Osteocyte (in vitro differentiated cells): ENCODE results near the gene FAM171A1. TPM values are rescaled to one million over a fixed set of nuclear protein-coding genes. Genes with fewer than 3 reads are reported as not detected.

ENCODE experiments used
- DNase-seq: peaks from one replicate; pipeline ENCODE4 v3.0.0; 2021; ENCODE audit warnings: mixed read lengths; ENCODE audit not compliant: unreplicated experiment; ENCODE audit errors: extremely low spot score
- H3K27ac Mint-ChIP-seq: one replicate; pipeline ENCODE4 v1.8.0; 2021; ENCODE audit warnings: mild to moderate bottlenecking, mixed read lengths; ENCODE audit not compliant: unreplicated experiment
- H3K27me3 Mint-ChIP-seq: one replicate; pipeline ENCODE4 v1.8.0; 2021; ENCODE audit warnings: mixed read lengths; ENCODE audit not compliant: unreplicated experiment
- H3K36me3 Mint-ChIP-seq: one replicate; pipeline ENCODE4 v1.8.0; 2021; ENCODE audit warnings: mixed read lengths; ENCODE audit not compliant: unreplicated experiment
- H3K4me1 Mint-ChIP-seq: one replicate; pipeline ENCODE4 v1.8.0; 2021; ENCODE audit warnings: mixed read lengths; ENCODE audit not compliant: unreplicated experiment
- H3K4me3 Mint-ChIP-seq: one replicate; pipeline ENCODE4 v1.8.0; 2021; ENCODE audit warnings: mild to moderate bottlenecking, moderate library complexity, mixed read lengths; ENCODE audit not compliant: unreplicated experiment
- H3K9me3 Mint-ChIP-seq: one replicate; pipeline ENCODE4 v1.8.0; 2021; ENCODE audit warnings: mixed read lengths; ENCODE audit not compliant: unreplicated experiment
- CTCF ChIP-seq: fragments of 200-600 bp; sonication (generic); IDR thresholded peaks from 2 replicates; pipeline ENCODE4 v1.5.0; 2021; ENCODE audit warnings: antibody characterized with exemption, mild to moderate bottlenecking, moderate library complexity
- total RNA-seq: library from RNA; stranded (reverse); gene quantifications from 2 replicates; pipeline ENCODE4 v1.2.1, GENCODE V29; 2021

Gene FAM171A1
- total RNA-seq, 1 donor from 2014 or later, result 30.4 TPM

DNA sequence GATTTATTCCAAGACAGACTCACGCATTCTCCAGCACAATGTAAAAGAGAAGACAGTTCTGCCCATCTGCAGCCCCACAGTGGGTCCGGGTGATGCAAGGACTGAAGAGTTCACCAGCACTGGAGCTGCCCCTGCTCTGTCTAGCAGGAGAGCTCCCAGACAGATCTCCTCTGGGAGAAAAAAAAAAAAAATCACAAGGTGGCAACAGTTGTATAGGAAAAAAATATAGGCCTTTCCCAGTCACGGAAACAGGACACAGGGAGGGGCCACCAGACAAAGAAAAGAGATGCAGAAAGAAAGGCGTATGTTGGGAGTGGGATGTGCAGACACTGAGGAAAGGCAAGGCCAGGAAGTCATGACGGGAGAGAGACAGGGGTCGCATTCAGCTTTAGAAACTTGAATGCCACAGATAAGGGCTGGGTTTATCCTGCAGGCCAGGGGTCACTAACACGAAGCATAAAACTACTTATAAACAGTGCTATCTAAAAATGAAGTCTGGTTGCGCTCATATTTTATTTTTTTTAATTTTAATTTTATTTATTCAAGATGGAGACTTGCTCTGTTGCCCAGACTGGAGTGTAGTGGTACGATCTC, 54.1 kb downstream of the FAM171A1 start:
- H3K4me1 Mint-ChIP-seq, result peaks cover 48% of the 10 kb centered on the region
- H3K27me3 Mint-ChIP-seq, result no peaks in the 10 kb centered on the region
- H3K36me3 Mint-ChIP-seq, result no peaks in the 10 kb centered on the region
- no peak for TF ChIP-seq CTCF
- peaks cover 4% of the 10 kb centered on the region for H3K9me3 Mint-ChIP-seq
- no peak for DNase-seq
- no peak overlapping the region for H3K4me3 Mint-ChIP-seq
- H3K27ac Mint-ChIP-seq, result no peak overlapping the region

DNA sequence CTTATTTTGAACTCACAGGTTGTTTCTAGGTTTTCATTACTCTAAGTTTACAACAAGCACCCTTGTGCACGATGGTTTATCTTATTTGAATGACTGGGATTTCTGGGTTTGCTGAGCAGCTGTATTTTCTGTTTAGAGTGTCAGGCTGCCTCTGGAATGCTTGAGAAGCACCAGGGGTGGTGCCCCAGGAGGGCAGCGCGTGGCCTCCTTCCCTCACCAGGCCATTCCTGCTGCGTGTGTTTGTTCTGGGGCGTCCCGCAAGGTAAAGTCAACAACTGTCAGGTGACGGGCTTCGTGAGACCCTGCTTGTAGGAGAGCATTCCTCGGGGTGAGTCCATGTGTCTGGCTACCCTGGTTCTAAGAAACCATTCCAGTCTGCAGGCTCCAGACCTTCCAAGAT, 54.9 kb downstream of the FAM171A1 start:
- Mint-ChIP-seq H3K27me3 (no peaks in the 10 kb centered on the region), H3K36me3 (no peaks in the 10 kb centered on the region), H3K9me3 (peaks cover 4% of the 10 kb centered on the region), H3K4me1 (peaks cover 43% of the 10 kb centered on the region), H3K4me3 (no peak overlapping the region), H3K27ac (peak overlapping the region; percentile 27)
- DNase-seq, result no peak
- TF ChIP-seq CTCF, result no peak

DNA sequence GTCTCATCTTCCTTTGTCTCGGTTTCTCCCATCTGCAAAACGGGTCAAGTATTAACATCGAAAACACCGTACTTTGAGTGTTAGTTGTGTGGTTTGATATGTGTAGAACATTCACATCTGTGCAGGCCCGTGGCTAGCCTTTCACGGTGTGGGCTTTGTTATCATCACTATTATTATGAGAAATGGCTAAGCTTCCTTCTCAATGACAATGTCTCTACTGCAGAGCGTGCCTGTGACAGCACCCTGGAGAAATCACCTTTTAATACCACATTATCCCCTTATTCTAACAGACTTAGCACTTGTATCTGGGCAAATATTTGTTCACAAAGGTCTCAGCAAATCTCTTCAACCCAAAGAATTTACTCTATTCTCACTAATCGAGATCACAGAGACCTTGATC, 55.8 kb downstream of the FAM171A1 start:
- no peak for TF ChIP-seq CTCF
- no peaks in the 10 kb centered on the region for H3K36me3 Mint-ChIP-seq

DNA sequence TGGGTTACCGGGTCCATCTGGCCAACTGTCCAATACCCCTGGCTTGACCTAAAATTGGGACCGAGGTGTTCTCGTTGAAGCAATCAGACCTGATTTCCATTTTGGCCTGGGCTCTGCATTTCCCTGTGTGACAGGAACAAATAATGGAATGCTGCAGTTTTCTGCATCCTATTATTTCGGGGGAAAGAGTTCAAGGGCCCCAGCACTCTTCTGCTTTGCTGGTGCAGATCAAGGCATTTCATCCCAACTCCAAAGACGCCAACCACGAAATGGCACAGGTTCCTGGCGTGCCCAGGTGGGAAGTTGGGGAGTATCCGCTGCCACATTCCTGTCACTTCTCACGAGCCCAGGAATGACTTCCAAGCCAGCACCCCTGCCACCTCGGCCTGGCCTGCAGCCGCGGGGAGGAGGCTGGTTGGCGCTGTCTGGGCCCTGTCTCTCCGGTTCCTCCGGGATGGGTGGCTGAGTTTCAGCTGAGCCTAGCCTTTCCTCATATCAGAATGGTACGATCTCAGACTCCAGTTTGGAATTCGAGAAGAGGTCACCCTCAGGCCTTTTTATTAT, 56.5 kb downstream of the FAM171A1 start:
- Mint-ChIP-seq H3K27me3 (no peaks in the 10 kb centered on the region), H3K4me1 (peaks cover 36% of the 10 kb centered on the region), H3K4me3 (no peak overlapping the region), H3K9me3 (no peaks in the 10 kb centered on the region), H3K36me3 (no peaks in the 10 kb centered on the region), H3K27ac (no peak overlapping the region)
- TF ChIP-seq CTCF, result no peak
- no peak for DNase-seq

More for the DNA sequence above, 55.8 kb downstream of the FAM171A1 start:
- DNase-seq, result no peak
- no peak overlapping the region for H3K4me3 Mint-ChIP-seq
- H3K9me3 Mint-ChIP-seq, result peaks cover 3% of the 10 kb centered on the region
- peaks cover 36% of the 10 kb centered on the region for H3K4me1 Mint-ChIP-seq
- H3K27me3 Mint-ChIP-seq, result no peaks in the 10 kb centered on the region
- H3K27ac Mint-ChIP-seq, result no peak overlapping the region

GRCh38 chr10:15313843-15314242, 57.2 kb downstream of the FAM171A1 start:
- Mint-ChIP-seq H3K4me1 (peaks cover 36% of the 10 kb centered on the region), H3K27me3 (no peaks in the 10 kb centered on the region), H3K27ac (peak overlapping the region; percentile 73), H3K4me3 (peak overlapping the region; percentile 11), H3K9me3 (no peaks in the 10 kb centered on the region), H3K36me3 (no peaks in the 10 kb centered on the region)
- no peak for TF ChIP-seq CTCF
- no peak for DNase-seq
